GM10847 (cell line): ENCODE results near the gene EZR.

Source experiments
- POLR2A ChIP-seq: IDR thresholded peaks from 2 replicates; pipeline ENCODE4 v1.6.1; 2011; ENCODE audit not compliant: insufficient read length; ENCODE audit errors: extremely low read depth

EZR gene

GRCh38 chr6:158780246-158780884, 38.8 kb downstream of the EZR start:
- no peak for TF ChIP-seq POLR2A

- no peak for TF ChIP-seq POLR2A
Measured at GRCh38 chr6:158778005-158778527, 41.1 kb downstream of the EZR start.

- no peak for TF ChIP-seq POLR2A
Measured at GRCh38 chr6:158777510-158777909, 41.7 kb downstream of the EZR start.

- no peak for TF ChIP-seq POLR2A
Measured at GRCh38 chr6:158776737-158777136, 42.4 kb downstream of the EZR start.

GRCh38 chr6:158775832-158776231, 43.3 kb downstream of the EZR start:
- TF ChIP-seq POLR2A: no peak

GRCh38 chr6:158774717-158775449, 44.3 kb downstream of the EZR start:
- TF ChIP-seq POLR2A: no peak

- TF ChIP-seq POLR2A: no peak
Measured at GRCh38 chr6:158773581-158774449, 45.4 kb downstream of the EZR start.

- TF ChIP-seq POLR2A: no peak
Measured at GRCh38 chr6:158772851-158773371, 46.3 kb downstream of the EZR start.

GRCh38 chr6:158772172-158772571, 47.0 kb downstream of the EZR start:
- no peak for TF ChIP-seq POLR2A

GRCh38 chr6:158771399-158772152, 47.6 kb downstream of the EZR start:
- TF ChIP-seq POLR2A: no peak

- no peak for TF ChIP-seq POLR2A
Measured at GRCh38 chr6:158770533-158771330, 48.4 kb downstream of the EZR start.

GRCh38 chr6:158769771-158770432, 49.3 kb downstream of the EZR start:
- TF ChIP-seq POLR2A: no peak

- TF ChIP-seq POLR2A: no peak
Measured at GRCh38 chr6:158769234-158769770, 49.9 kb downstream of the EZR start.
